HepG2 (cell line): ENCODE data around the gene GNG3. TPM values are rescaled to one million over a fixed set of nuclear protein-coding genes. Genes with fewer than 3 reads are reported as not detected.

Experiments used
- ARNT ChIP-seq: fragments of 450-650 bp; IDR thresholded peaks from 2 replicates; pipeline ENCODE4 v1.6.1; 2017
- DPF2 ChIP-seq: sonication (generic); formaldehyde crosslinking; IDR thresholded peaks from 2 replicates; pipeline ENCODE4 v1.4.0; 2020; ENCODE audit warnings: mild to moderate bottlenecking, low read depth, missing genetic modification reagents, borderline replicate concordance
- FOXP1 ChIP-seq, 2 experiments: fragments of 450-650 bp in 1 of 2; IDR thresholded peaks; 2 replicates each; pipeline ENCODE4 v1.6.1; 2017 to 2018; ENCODE audit warnings: antibody characterized with exemption in 1 of 2
- GLMP ChIP-seq: sonication (generic); formaldehyde crosslinking; IDR thresholded peaks from 2 replicates; pipeline ENCODE4 v1.9.0; 2021; ENCODE audit warnings: missing genetic modification reagents, mild to moderate bottlenecking, borderline replicate concordance
- KLF6 ChIP-seq: IDR thresholded peaks from 2 replicates; pipeline ENCODE4 v1.8.0; 2016; ENCODE audit warnings: missing biosample characterization, missing genetic modification reagents
- TAF1 ChIP-seq: sonication (generic); formaldehyde crosslinking; IDR thresholded peaks from 2 replicates; pipeline ENCODE4 v1.4.0; 2020; ENCODE audit warnings: missing genetic modification reagents
- ZNF629 ChIP-seq: sonication (generic); formaldehyde crosslinking; conservative IDR thresholded peaks from 2 replicates; pipeline ENCODE4 v1.5.0; 2020; ENCODE audit warnings: missing genetic modification reagents
- ZNF7 ChIP-seq: IDR thresholded peaks from 2 replicates; pipeline ENCODE4 v1.6.1; 2016; ENCODE audit warnings: missing biosample characterization, missing genetic modification reagents
- ZNF781 ChIP-seq: sonication (generic); formaldehyde crosslinking; IDR thresholded peaks from 2 replicates; pipeline ENCODE4 v1.5.1; 2020; ENCODE audit warnings: borderline replicate concordance, mild to moderate bottlenecking, missing genetic modification reagents; ENCODE audit errors: not compliant biosample characterization
- ZNF792 ChIP-seq: IDR thresholded peaks from 2 replicates; pipeline ENCODE4 v1.6.1; 2016
- polyA plus RNA-seq, 8 experiments: library from polyadenylated mRNA; depleted of rRNA in 3 of 8; stranded (reverse) in 7 of 8; unstranded in 1 of 8; fragments of >200 nt; fragmentation: Illumina TruSeq in 4 of 8; extraction: Trizol in 4 of 8; gene quantifications; 2 replicates each; pipeline versions ENCODE4 v1.2.1 to v1.2.3, GENCODE V29; 2011 to 2016; ENCODE audit warnings: low read depth in 4 of 8, missing spikeins in 1 of 8, mixed read lengths in 1 of 8; ENCODE audit not compliant: insufficient read depth in 1 of 8
- total RNA-seq, 5 experiments: library from RNA; depleted of rRNA; stranded (reverse); fragments of >200 nt; fragmentation: Illumina TruSeq; extraction: Trizol; gene quantifications; 2 replicates each; pipeline ENCODE4 v1.2.3, GENCODE V29; 2016; ENCODE audit warnings: low read depth in 1 of 5
- TF ChIP-seq, protein P1 (sequence below), 2 experiments: sonication (generic) in 1 of 2; formaldehyde crosslinking in 1 of 2; IDR thresholded peaks; 2 replicates each; pipeline versions ENCODE4 v1.4.0 to v1.6.1; 2016 to 2020; ENCODE audit warnings: borderline replicate concordance in 1 of 2, low read depth in 1 of 2, mild to moderate bottlenecking in 1 of 2, missing genetic modification reagents in 1 of 2
- TF ChIP-seq, protein P2 (sequence below): sonication (generic); formaldehyde crosslinking; IDR thresholded peaks from 2 replicates; pipeline ENCODE4 v1.4.0; 2020; ENCODE audit warnings: missing genetic modification reagents, borderline replicate concordance
- TF ChIP-seq, protein P3 (sequence below): sonication (generic); formaldehyde crosslinking; IDR thresholded peaks from 2 replicates; pipeline ENCODE4 v1.4.0; 2020; ENCODE audit warnings: missing genetic modification reagents

The GNG3 gene
- total and polyA plus RNA-seq, 2 of the 13 experiments (the other 11 are each of a cell fraction or from before 2014, with no cell fraction given) = not detected

DNA sequence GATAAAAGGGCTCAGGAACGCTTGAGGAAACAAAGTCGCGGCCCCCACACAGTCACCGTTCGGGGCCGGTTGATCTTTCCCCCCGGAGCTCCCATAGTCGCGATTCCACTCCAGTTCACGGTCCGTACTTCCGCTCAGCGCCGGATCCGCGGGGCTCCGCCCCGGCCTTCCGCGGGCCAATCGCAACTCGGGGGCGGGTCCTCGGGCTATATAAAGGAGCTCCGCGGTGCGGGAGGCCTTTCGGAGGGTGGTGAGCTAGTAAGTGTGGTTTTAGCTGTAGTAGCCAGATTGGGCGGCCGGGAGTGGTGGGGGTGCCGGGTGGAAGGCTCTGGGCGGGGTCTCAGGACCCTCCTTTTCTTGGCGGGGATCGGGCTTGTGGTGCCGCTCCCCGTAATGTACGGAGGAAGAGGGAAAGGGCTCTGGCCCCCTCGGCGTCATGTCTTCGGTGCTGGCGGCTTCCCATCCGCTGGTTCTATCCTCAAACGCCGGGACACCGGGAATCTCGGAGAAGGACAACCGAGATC, 42.3 kb upstream of the GNG3 start, which contains the start of the genes C11orf98 and CSKMT (continued):
- no peak for TF ChIP-seq FOXP1 (IDR thresholded peaks at IDR 0.05)
- TF ChIP-seq FOXP1 (CRISPR knock-in tag; IDR thresholded peaks at IDR 0.05) = no peak
- no peak for TF ChIP-seq GLMP
- TF ChIP-seq, protein P1, sequence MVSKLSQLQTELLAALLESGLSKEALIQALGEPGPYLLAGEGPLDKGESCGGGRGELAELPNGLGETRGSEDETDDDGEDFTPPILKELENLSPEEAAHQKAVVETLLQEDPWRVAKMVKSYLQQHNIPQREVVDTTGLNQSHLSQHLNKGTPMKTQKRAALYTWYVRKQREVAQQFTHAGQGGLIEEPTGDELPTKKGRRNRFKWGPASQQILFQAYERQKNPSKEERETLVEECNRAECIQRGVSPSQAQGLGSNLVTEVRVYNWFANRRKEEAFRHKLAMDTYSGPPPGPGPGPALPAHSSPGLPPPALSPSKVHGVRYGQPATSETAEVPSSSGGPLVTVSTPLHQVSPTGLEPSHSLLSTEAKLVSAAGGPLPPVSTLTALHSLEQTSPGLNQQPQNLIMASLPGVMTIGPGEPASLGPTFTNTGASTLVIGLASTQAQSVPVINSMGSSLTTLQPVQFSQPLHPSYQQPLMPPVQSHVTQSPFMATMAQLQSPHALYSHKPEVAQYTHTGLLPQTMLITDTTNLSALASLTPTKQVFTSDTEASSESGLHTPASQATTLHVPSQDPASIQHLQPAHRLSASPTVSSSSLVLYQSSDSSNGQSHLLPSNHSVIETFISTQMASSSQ (IDR thresholded peaks at IDR 0.05; ENCODE audit: low read depth) = no peak
- TF ChIP-seq, protein P1 (CRISPR knock-in tag; IDR thresholded peaks at IDR 0.05; ENCODE audit: borderline replicate concordance) = no peak; the same call in 1 of the 2 replicates
- TF ChIP-seq ZNF792 (CRISPR knock-in tag) = peak; percentile 84
- TF ChIP-seq, protein P2, sequence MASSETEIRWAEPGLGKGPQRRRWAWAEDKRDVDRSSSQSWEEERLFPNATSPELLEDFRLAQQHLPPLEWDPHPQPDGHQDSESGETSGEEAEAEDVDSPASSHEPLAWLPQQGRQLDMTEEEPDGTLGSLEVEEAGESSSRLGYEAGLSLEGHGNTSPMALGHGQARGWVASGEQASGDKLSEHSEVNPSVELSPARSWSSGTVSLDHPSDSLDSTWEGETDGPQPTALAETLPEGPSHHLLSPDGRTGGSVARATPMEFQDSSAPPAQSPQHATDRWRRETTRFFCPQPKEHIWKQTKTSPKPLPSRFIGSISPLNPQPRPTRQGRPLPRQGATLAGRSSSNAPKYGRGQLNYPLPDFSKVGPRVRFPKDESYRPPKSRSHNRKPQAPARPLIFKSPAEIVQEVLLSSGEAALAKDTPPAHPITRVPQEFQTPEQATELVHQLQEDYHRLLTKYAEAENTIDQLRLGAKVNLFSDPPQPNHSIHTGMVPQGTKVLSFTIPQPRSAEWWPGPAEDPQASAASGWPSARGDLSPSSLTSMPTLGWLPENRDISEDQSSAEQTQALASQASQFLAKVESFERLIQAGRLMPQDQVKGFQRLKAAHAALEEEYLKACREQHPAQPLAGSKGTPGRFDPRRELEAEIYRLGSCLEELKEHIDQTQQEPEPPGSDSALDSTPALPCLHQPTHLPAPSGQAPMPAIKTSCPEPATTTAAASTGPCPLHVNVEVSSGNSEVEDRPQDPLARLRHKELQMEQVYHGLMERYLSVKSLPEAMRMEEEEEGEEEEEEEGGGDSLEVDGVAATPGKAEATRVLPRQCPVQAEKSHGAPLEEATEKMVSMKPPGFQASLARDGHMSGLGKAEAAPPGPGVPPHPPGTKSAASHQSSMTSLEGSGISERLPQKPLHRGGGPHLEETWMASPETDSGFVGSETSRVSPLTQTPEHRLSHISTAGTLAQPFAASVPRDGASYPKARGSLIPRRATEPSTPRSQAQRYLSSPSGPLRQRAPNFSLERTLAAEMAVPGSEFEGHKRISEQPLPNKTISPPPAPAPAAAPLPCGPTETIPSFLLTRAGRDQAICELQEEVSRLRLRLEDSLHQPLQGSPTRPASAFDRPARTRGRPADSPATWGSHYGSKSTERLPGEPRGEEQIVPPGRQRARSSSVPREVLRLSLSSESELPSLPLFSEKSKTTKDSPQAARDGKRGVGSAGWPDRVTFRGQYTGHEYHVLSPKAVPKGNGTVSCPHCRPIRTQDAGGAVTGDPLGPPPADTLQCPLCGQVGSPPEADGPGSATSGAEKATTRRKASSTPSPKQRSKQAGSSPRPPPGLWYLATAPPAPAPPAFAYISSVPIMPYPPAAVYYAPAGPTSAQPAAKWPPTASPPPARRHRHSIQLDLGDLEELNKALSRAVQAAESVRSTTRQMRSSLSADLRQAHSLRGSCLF (CRISPR knock-in tag) = no peak
- TF ChIP-seq, protein P3, sequence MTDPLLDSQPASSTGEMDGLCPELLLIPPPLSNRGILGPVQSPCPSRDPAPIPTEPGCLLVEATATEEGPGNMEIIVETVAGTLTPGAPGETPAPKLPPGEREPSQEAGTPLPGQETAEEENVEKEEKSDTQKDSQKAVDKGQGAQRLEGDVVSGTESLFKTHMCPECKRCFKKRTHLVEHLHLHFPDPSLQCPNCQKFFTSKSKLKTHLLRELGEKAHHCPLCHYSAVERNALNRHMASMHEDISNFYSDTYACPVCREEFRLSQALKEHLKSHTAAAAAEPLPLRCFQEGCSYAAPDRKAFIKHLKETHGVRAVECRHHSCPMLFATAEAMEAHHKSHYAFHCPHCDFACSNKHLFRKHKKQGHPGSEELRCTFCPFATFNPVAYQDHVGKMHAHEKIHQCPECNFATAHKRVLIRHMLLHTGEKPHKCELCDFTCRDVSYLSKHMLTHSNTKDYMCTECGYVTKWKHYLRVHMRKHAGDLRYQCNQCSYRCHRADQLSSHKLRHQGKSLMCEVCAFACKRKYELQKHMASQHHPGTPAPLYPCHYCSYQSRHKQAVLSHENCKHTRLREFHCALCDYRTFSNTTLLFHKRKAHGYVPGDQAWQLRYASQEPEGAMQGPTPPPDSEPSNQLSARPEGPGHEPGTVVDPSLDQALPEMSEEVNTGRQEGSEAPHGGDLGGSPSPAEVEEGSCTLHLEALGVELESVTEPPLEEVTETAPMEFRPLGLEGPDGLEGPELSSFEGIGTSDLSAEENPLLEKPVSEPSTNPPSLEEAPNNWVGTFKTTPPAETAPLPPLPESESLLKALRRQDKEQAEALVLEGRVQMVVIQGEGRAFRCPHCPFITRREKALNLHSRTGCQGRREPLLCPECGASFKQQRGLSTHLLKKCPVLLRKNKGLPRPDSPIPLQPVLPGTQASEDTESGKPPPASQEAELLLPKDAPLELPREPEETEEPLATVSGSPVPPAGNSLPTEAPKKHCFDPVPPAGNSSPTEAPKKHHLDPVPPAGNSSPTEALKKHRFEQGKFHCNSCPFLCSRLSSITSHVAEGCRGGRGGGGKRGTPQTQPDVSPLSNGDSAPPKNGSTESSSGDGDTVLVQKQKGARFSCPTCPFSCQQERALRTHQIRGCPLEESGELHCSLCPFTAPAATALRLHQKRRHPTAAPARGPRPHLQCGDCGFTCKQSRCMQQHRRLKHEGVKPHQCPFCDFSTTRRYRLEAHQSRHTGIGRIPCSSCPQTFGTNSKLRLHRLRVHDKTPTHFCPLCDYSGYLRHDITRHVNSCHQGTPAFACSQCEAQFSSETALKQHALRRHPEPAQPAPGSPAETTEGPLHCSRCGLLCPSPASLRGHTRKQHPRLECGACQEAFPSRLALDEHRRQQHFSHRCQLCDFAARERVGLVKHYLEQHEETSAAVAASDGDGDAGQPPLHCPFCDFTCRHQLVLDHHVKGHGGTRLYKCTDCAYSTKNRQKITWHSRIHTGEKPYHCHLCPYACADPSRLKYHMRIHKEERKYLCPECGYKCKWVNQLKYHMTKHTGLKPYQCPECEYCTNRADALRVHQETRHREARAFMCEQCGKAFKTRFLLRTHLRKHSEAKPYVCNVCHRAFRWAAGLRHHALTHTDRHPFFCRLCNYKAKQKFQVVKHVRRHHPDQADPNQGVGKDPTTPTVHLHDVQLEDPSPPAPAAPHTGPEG (CRISPR knock-in tag) = peak; percentile 89
- TF ChIP-seq ZNF7 = no peak
- peak; percentile 92 for TF ChIP-seq TAF1 (CRISPR knock-in tag)
- TF ChIP-seq KLF6 (CRISPR knock-in tag) = peak; percentile 85; the same call in 1 of the 2 replicates
- TF ChIP-seq ZNF781 (CRISPR knock-in tag) = peak; percentile 35
- no peak for TF ChIP-seq ZNF629 (CRISPR knock-in tag)
- no peak for TF ChIP-seq ARNT
- no peak for TF ChIP-seq DPF2 (CRISPR knock-in tag)
